SK-N-SH (cell line): ENCODE data around the gene FAAP20.

Experiments used
- ELF1 ChIP-seq: IDR thresholded peaks from 2 replicates; pipeline ENCODE4 v1.4.0; 2012
- GABPA ChIP-seq: IDR thresholded peaks from 2 replicates; pipeline ENCODE4 v1.4.0; 2012; ENCODE audit warnings: low read depth, mild to moderate bottlenecking
- POLR2AphosphoS5 ChIP-seq: IDR thresholded peaks from 2 replicates; pipeline ENCODE4 v1.6.1; 2012; ENCODE audit warnings: low read depth, low read length
- RCOR1 ChIP-seq: fragments of 150-350 bp; IDR thresholded peaks from 2 replicates; pipeline ENCODE4 v1.6.1; 2017; ENCODE audit warnings: antibody characterized with exemption, low read length
- RFX5 ChIP-seq: IDR thresholded peaks from 2 replicates; pipeline ENCODE4 v1.6.1; 2012; ENCODE audit warnings: mild to moderate bottlenecking, improper control_type of control experiment, low read length
- TCF12 ChIP-seq: IDR thresholded peaks from 2 replicates; pipeline ENCODE4 v1.4.0; 2012
- TEAD4 ChIP-seq: IDR thresholded peaks from 2 replicates; pipeline ENCODE4 v1.4.0; 2012; ENCODE audit warnings: mild to moderate bottlenecking, borderline replicate concordance; ENCODE audit not compliant: insufficient read depth
- USF2 ChIP-seq: fragments of 150-350 bp; IDR thresholded peaks from 2 replicates; pipeline ENCODE4 v1.6.1; 2017; ENCODE audit warnings: antibody characterized with exemption, low read length, low read depth, borderline replicate concordance
- TF ChIP-seq, protein P1 (sequence below): IDR thresholded peaks from 2 replicates; pipeline ENCODE4; 2012
- TF ChIP-seq, protein P2 (sequence below): fragments of 200-600 bp; sonication (generic); IDR thresholded peaks from 2 replicates; pipeline ENCODE4 v1.6.1; 2017; ENCODE audit warnings: antibody characterized with exemption, mild to moderate bottlenecking, moderate library complexity

GRCh38 chr1:2221271-2221670 is 26.7 kb upstream of the FAAP20 start:
- TF ChIP-seq, protein P1, sequence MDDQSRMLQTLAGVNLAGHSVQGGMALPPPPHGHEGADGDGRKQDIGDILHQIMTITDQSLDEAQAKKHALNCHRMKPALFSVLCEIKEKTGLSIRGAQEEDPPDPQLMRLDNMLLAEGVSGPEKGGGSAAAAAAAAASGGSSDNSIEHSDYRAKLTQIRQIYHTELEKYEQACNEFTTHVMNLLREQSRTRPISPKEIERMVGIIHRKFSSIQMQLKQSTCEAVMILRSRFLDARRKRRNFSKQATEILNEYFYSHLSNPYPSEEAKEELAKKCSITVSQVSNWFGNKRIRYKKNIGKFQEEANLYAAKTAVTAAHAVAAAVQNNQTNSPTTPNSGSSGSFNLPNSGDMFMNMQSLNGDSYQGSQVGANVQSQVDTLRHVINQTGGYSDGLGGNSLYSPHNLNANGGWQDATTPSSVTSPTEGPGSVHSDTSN = no peak
- no peak for TF ChIP-seq GABPA
- TF ChIP-seq, protein P2, sequence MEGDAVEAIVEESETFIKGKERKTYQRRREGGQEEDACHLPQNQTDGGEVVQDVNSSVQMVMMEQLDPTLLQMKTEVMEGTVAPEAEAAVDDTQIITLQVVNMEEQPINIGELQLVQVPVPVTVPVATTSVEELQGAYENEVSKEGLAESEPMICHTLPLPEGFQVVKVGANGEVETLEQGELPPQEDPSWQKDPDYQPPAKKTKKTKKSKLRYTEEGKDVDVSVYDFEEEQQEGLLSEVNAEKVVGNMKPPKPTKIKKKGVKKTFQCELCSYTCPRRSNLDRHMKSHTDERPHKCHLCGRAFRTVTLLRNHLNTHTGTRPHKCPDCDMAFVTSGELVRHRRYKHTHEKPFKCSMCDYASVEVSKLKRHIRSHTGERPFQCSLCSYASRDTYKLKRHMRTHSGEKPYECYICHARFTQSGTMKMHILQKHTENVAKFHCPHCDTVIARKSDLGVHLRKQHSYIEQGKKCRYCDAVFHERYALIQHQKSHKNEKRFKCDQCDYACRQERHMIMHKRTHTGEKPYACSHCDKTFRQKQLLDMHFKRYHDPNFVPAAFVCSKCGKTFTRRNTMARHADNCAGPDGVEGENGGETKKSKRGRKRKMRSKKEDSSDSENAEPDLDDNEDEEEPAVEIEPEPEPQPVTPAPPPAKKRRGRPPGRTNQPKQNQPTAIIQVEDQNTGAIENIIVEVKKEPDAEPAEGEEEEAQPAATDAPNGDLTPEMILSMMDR = no peak
- no peak for TF ChIP-seq TCF12
- TF ChIP-seq TEAD4 = no peak
- TF ChIP-seq USF2 = no peak
- no peak for TF ChIP-seq POLR2AphosphoS5
- TF ChIP-seq RFX5 = no peak
- TF ChIP-seq ELF1 = no peak
- no peak for TF ChIP-seq RCOR1
